Measurements from ENCODE around the gene SULT1E1.

DNA sequence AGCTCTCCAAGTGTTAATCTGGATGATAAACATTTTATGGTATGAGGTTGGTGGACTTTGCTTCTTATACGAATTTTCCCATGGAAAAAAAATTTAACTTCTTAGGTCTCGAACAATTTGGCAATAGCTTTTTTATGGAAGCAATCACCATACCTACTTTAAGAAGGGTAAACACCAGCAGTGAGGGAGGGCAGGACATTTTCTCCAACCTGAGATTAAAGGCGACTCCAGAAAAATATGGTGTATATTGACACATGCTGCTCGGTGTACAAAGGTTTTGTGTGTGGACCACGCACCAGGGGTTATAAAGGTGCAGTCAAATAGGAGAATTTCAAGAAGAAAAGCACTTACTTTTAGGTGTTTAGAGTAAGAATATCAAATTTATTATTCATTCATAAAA, 34.2 kb upstream of the SULT1E1 start:
- TF ChIP-seq, protein P1, sequence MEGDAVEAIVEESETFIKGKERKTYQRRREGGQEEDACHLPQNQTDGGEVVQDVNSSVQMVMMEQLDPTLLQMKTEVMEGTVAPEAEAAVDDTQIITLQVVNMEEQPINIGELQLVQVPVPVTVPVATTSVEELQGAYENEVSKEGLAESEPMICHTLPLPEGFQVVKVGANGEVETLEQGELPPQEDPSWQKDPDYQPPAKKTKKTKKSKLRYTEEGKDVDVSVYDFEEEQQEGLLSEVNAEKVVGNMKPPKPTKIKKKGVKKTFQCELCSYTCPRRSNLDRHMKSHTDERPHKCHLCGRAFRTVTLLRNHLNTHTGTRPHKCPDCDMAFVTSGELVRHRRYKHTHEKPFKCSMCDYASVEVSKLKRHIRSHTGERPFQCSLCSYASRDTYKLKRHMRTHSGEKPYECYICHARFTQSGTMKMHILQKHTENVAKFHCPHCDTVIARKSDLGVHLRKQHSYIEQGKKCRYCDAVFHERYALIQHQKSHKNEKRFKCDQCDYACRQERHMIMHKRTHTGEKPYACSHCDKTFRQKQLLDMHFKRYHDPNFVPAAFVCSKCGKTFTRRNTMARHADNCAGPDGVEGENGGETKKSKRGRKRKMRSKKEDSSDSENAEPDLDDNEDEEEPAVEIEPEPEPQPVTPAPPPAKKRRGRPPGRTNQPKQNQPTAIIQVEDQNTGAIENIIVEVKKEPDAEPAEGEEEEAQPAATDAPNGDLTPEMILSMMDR (IDR thresholded peaks at IDR 0.05; ENCODE audit: low read depth, low read length) = no peak
- no peak for TF ChIP-seq EZH2phosphoT487 (IDR thresholded peaks at IDR 0.05; ENCODE audit: low read depth)
